ENCODE data around the gene MYPN. TPM values are rescaled to one million over a fixed set of nuclear protein-coding genes. Genes with fewer than 3 reads are reported as not detected.

Gene MYPN
- total and polyA plus RNA-seq, 2 experiments from 2014 or later = not detected

GRCh38 chr10:68099736-68100135 lies 9.6 kb upstream of the MYPN start:
- H3K9me2 ChIP-seq (replicated peaks; ENCODE audit: insufficient read depth) = no peaks in the 10 kb centered on the region
- no peaks in the 10 kb centered on the region for H3K79me2 ChIP-seq
- WGBS (ENCODE audit: low lambda C conversion rate, missing lambda C conversion rate) = 91% methylated on average over 3 of the region's 3 CpGs
- no peak overlapping the region for H2AFZ ChIP-seq
- no peaks in the 10 kb centered on the region for H3K9me3 ChIP-seq (ENCODE audit: low read depth)
- DNase-seq (ENCODE audit: low spot score) = no peak
- H3K4me1 ChIP-seq (ENCODE audit: insufficient read depth) = no peaks in the 10 kb centered on the region
- H3K4me2 ChIP-seq = no peak overlapping the region
- H3K27ac ChIP-seq = no peak overlapping the region
- TF ChIP-seq EZH2phosphoT487 (IDR thresholded peaks at IDR 0.05; ENCODE audit: low read depth, severe bottlenecking, unreplicated experiment) (no peak), EZH2 (IDR thresholded peaks at IDR 0.05; ENCODE audit: borderline replicate concordance) (no peak)
- TF ChIP-seq, protein P1, sequence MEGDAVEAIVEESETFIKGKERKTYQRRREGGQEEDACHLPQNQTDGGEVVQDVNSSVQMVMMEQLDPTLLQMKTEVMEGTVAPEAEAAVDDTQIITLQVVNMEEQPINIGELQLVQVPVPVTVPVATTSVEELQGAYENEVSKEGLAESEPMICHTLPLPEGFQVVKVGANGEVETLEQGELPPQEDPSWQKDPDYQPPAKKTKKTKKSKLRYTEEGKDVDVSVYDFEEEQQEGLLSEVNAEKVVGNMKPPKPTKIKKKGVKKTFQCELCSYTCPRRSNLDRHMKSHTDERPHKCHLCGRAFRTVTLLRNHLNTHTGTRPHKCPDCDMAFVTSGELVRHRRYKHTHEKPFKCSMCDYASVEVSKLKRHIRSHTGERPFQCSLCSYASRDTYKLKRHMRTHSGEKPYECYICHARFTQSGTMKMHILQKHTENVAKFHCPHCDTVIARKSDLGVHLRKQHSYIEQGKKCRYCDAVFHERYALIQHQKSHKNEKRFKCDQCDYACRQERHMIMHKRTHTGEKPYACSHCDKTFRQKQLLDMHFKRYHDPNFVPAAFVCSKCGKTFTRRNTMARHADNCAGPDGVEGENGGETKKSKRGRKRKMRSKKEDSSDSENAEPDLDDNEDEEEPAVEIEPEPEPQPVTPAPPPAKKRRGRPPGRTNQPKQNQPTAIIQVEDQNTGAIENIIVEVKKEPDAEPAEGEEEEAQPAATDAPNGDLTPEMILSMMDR (IDR thresholded peaks at IDR 0.05; ENCODE audit: poor library complexity) = no peak
- H3K27me3 ChIP-seq = no peaks in the 10 kb centered on the region
- H4K20me1 ChIP-seq (ENCODE audit: insufficient read depth, poor library complexity, severe bottlenecking) = no peaks in the 10 kb centered on the region
- no peak overlapping the region for H3K4me3 ChIP-seq
- no peaks in the 10 kb centered on the region for H3K36me3 ChIP-seq (replicated peaks; ENCODE audit: insufficient read depth, low read depth)

DNA sequence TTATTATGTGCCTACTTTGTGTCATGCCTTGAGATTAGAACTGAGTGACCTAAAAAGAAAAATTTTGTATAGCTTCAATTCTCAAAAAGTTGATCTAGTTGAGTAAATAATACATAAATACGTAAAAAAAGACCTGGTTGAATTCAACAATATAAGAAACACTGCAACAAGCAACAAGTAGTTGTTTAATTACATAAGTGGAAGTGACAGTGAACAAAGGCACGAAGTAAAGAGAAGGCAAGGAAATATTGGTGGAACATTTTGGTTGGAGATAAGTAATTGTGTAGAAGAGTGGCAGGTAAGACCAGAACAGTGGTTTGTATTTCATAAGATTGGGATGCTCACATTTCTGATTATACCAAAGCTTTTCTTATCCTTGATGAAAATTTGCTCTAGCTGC lies 8.2 kb upstream of the MYPN start:
- no peak overlapping the region for H3K4me3 ChIP-seq
- peaks cover 4% of the 10 kb centered on the region for H3K4me1 ChIP-seq (ENCODE audit: insufficient read depth)
- no peak overlapping the region for H3K27ac ChIP-seq
- H2AFZ ChIP-seq = no peak overlapping the region
- H3K27me3 ChIP-seq = no peaks in the 10 kb centered on the region
- H3K9me3 ChIP-seq (ENCODE audit: low read depth) = no peaks in the 10 kb centered on the region
- DNase-seq (ENCODE audit: low spot score) = no peak
- no peaks in the 10 kb centered on the region for H3K36me3 ChIP-seq (replicated peaks; ENCODE audit: insufficient read depth, low read depth)
- H4K20me1 ChIP-seq (ENCODE audit: insufficient read depth, poor library complexity, severe bottlenecking) = no peaks in the 10 kb centered on the region
- no peaks in the 10 kb centered on the region for H3K79me2 ChIP-seq
- no peak overlapping the region for H3K4me2 ChIP-seq
- WGBS (ENCODE audit: low lambda C conversion rate, missing lambda C conversion rate) = 96% methylated on average over 2 of the region's 2 CpGs
- no peaks in the 10 kb centered on the region for H3K9me2 ChIP-seq (replicated peaks; ENCODE audit: insufficient read depth)
- TF ChIP-seq EZH2 (IDR thresholded peaks at IDR 0.05; ENCODE audit: borderline replicate concordance) (no peak), EZH2phosphoT487 (IDR thresholded peaks at IDR 0.05; ENCODE audit: low read depth, severe bottlenecking, unreplicated experiment) (no peak)
- TF ChIP-seq, protein P1 (IDR thresholded peaks at IDR 0.05; ENCODE audit: poor library complexity) = no peak

DNA sequence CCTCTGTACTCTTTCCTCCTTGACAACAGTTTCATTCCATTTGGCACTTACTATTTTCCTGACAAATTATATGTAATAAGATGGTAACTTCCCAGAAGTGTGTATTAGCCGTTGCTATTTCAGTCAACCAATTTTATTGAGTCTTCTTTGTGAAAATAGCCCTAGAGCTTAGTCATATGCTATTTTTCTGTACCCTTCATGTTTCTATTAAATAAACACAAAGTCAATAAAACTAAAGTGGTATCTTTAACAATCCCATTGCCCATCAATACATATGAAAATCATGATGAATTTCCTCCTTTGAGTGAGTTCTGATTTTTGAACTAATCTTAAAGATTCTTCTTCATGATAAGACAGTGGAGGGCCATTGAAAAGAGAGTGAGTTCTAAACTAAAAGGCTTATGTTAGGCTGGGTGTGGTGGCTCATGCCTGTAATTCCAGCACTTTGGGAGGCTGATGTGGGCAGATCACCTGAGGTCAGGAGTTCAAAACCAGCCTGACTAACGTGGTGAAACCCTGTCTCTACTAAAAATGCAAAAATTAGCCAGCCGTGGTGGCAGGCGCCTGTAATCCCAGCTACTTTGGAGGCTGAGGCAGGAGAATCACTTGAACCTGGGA lies 5.9 kb upstream of the MYPN start:
- Histone ChIP-seq H3K27ac (no peak overlapping the region), H3K9me3 (ENCODE audit: low read depth) (no peaks in the 10 kb centered on the region), H3K4me1 (ENCODE audit: insufficient read depth) (peaks cover 5% of the 10 kb centered on the region), H3K79me2 (no peaks in the 10 kb centered on the region), H3K4me3 (no peak overlapping the region), H2AFZ (no peak overlapping the region), H3K36me3 (replicated peaks; ENCODE audit: insufficient read depth, low read depth) (no peaks in the 10 kb centered on the region), H4K20me1 (ENCODE audit: insufficient read depth, poor library complexity, severe bottlenecking) (no peaks in the 10 kb centered on the region), H3K27me3 (no peaks in the 10 kb centered on the region), H3K4me2 (no peak overlapping the region), H3K9me2 (replicated peaks; ENCODE audit: insufficient read depth) (no peaks in the 10 kb centered on the region)
- DNase-seq (ENCODE audit: low spot score) = no peak
- TF ChIP-seq EZH2phosphoT487 (IDR thresholded peaks at IDR 0.05; ENCODE audit: low read depth, severe bottlenecking, unreplicated experiment) = no peak
- TF ChIP-seq EZH2 (IDR thresholded peaks at IDR 0.05; ENCODE audit: borderline replicate concordance) = no peak
- TF ChIP-seq, protein P1 (IDR thresholded peaks at IDR 0.05; ENCODE audit: poor library complexity) = no peak
- 85% methylated on average over 4 of the region's 4 CpGs for WGBS (ENCODE audit: low lambda C conversion rate, missing lambda C conversion rate)

Measured in hepatocyte (in vitro differentiated cells).